ENCODE measurements around the gene MAPK14.

DNA sequence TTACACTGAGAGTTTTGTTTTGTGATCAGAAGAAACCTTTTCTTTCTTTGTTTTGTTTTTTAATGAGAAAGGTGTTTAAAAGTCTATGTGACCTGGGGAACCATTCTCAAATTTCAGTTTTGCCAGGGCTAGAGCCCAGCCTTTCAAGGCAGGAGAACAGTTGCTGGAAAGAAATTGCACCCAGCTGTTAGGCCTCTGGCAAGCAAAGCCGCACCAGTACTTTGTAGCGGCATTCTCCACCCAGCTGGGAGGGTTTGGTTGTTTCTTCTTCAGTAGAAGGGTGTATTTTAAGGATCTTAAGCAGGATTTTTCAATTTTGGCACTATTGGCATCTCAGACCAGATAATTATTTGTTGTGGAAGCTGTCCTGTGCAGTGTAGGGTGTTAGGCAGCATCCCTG lies 86.1 kb downstream of the MAPK14 start:
- TF ChIP-seq POLR2AphosphoS5 (IDR thresholded peaks at IDR 0.05; ENCODE audit: insufficient read depth, low read depth, low read length), result no peak
- no peak for TF ChIP-seq EZH2 (IDR thresholded peaks at IDR 0.05; ENCODE audit: borderline replicate concordance, low read depth, low read length, severe bottlenecking)
- TF ChIP-seq, protein P1, sequence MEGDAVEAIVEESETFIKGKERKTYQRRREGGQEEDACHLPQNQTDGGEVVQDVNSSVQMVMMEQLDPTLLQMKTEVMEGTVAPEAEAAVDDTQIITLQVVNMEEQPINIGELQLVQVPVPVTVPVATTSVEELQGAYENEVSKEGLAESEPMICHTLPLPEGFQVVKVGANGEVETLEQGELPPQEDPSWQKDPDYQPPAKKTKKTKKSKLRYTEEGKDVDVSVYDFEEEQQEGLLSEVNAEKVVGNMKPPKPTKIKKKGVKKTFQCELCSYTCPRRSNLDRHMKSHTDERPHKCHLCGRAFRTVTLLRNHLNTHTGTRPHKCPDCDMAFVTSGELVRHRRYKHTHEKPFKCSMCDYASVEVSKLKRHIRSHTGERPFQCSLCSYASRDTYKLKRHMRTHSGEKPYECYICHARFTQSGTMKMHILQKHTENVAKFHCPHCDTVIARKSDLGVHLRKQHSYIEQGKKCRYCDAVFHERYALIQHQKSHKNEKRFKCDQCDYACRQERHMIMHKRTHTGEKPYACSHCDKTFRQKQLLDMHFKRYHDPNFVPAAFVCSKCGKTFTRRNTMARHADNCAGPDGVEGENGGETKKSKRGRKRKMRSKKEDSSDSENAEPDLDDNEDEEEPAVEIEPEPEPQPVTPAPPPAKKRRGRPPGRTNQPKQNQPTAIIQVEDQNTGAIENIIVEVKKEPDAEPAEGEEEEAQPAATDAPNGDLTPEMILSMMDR (IDR thresholded peaks at IDR 0.05; ENCODE audit: extremely low read depth in 1 of 2, insufficient read depth in 1 of 2, low read depth in 1 of 2, low read length in 2 of 2), result no peak
- TF ChIP-seq POLR2A (IDR thresholded peaks at IDR 0.05; ENCODE audit: low read depth, low read length), result no peak
- no peak for TF ChIP-seq GATA2 (IDR thresholded peaks at IDR 0.05; ENCODE audit: insufficient read depth, insufficient read length, low read depth, low read length)
- TF ChIP-seq MYC (IDR thresholded peaks at IDR 0.05; ENCODE audit: low read depth, low read length), result no peak
